Stomach smooth muscle (tissue), 2 donors: ENCODE data around the gene RANBP9.

ENCODE experiments used
- H3K27ac ChIP-seq: one replicate; pipeline ENCODE4 v1.7.0; 2013; ENCODE audit warnings: mild to moderate bottlenecking, low read length, inconsistent platforms
- H3K27me3 ChIP-seq, 2 donors: one replicate each; pipeline ENCODE4 v1.7.0; 2013; ENCODE audit warnings: low read length in 2 of 2; ENCODE audit not compliant: insufficient read depth in 2 of 2, control insufficient read depth in 1 of 2
- H3K36me3 ChIP-seq, 2 donors: one replicate each; pipeline ENCODE4 v1.7.0; 2013; ENCODE audit warnings: low read length in 2 of 2; ENCODE audit not compliant: control insufficient read depth in 2 of 2, insufficient read depth in 2 of 2
- H3K4me1 ChIP-seq: one replicate; pipeline ENCODE4 v1.7.0; 2013; ENCODE audit warnings: low read length; ENCODE audit not compliant: control insufficient read depth, insufficient read depth
- H3K4me3 ChIP-seq, 2 donors: one replicate each; pipeline ENCODE4 v1.7.0; 2013; ENCODE audit warnings: low read length in 2 of 2
- H3K9ac ChIP-seq, 2 donors: one replicate each; pipeline ENCODE4 v1.7.0; 2013; ENCODE audit warnings: low read length in 2 of 2, mild to moderate bottlenecking in 1 of 2
- H3K9me3 ChIP-seq, 2 donors: one replicate each; pipeline ENCODE4 v1.7.0; 2013; ENCODE audit warnings: low read length in 2 of 2; ENCODE audit not compliant: control insufficient read depth in 2 of 2
- donor health status: healthy.
- donor health status: Pancreatic carcinoma.

RANBP9 gene

DNA sequence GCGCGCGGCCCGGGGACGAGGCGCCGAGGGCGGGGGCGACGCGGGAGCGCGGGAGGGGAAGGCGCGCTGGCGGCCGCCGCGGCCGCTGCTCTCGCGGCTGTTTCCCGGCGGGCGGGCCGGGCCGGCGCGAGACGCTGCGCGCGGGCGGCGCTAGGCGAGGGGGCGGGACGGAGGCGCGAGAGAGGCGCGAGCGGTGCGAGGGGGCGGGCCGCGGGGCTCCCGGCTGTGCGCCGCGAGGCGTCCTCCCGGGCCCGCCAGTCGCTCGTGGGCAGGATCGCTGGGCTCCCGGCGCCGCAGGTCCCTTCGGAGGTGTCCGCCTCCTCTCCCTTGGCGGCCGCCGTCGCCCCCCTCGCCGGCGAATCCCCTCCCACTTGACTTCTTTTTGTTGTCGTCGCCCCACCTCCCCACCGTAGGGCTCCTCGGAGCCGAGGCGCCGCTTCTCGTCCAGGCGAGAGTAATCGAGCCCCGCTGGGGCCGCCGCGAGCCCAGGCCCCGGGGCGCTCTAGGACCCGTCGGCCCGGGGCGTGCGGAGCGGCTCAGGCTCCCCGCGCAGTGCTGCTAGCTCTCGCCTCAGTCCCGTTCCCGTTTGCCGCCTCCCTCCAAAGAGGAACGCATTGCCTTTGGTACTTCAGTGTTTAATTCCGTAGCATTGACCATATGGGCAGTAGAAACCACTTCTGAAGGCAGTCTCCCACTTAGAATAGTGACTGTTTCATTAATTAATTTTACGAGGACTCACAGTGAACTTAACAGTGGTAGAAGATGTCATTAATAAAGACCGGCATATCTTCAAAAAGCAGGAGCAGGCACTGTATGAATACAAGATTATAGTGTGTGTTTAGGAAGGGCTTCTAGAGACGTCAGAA is at the start of gene RANBP9:
RANBP9 (minus strand) TSS at position 103 of the 866 bp plus-strand sequence. CDS start 330 bp downstream, outside the sequence.
- Histone ChIP-seq H3K4me3 (peak within 1 kb of the TSS; percentile 86 to 96), H3K36me3 (no peaks in the 10 kb centered on the region), H3K9me3 (no peaks in the 10 kb centered on the region), H3K4me1 (peaks cover 14% of the 10 kb centered on the region), H3K27me3 (no peaks in the 10 kb centered on the region), H3K9ac (peak within 1 kb of the TSS; percentile 88 to 93), H3K27ac (peak within 1 kb of the TSS; percentile 91)

DNA sequence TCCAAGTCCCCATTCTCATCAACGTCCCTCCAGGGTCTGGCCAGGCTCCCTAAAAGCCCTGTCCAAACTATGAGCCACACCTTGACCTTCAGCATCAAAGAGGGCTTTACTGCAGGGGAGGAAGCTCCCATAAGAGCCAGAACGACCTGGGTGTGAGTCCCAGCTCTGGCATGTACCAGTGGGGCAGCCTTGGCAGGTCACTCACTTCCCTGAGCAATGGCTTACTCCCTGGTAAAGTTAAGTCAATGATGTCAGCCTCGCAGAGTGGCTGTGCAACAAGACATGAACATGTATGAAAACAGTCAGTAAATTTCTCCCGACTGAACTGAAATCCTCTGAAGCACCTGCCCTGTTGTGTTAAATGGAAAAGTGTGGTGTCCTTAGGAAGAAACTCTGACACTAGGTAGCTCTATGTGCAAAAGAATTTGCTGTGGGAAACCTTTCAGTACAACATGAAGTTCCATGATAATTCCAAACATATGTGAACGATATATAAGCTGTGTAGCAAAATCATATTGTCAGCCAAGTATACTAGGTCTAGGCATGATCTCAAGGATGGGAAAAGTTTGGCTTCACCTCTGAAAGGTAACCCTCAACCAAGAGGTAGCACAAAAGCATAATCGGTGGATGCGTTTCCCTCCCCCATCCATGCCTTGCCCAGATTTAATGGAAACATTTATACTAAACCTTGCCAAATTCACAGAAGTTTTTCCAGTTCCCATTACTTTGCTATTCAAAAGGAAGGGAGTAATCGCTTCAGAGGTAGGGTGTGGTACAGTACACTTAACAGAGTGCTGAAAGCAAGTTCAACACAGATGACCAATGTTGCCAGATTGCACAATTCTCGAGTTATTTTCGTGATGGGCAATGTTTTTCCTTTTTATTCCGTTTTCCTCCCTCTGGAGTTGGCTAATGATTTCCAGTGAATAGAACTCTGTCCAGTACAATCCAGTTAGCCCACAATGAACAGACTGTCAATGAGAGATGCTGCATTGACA is 49.0 kb upstream of the RANBP9 start:
- H3K9me3 ChIP-seq: no peaks in the 10 kb centered on the region
- peak overlapping the region in 1 of 2 donors; percentile 29 for H3K4me3 ChIP-seq
- H3K27me3 ChIP-seq: no peaks in the 10 kb centered on the region
- H3K4me1 ChIP-seq: peaks cover 31% of the 10 kb centered on the region
- H3K36me3 ChIP-seq: no peaks in the 10 kb centered on the region
- H3K27ac ChIP-seq: peak overlapping the region; percentile 12
- no peak overlapping the region for H3K9ac ChIP-seq

DNA sequence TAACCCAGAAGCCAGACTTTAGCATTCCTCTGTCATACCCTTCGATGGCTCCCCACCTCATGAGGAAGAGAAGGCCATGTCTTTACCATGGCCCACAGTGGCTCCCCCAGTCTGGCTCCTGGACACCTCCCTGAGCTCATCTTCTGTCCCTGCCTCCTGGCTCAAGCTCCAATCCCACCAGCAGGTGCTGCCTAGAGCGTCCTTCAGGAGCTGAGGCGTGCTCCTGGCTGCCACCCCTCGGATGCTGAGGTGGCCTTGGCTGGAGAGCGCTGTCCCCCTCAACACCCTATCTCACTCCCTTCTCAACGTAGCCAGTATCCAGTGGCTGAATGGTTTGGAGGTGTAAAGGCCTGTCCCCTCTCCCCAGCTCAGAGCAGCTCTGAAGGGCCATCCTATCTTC is 47.4 kb upstream of the RANBP9 start:
- Histone ChIP-seq H3K36me3 (no peaks in the 10 kb centered on the region), H3K4me3 (no peak overlapping the region), H3K9me3 (no peaks in the 10 kb centered on the region), H3K27ac (no peak overlapping the region), H3K9ac (no peak overlapping the region), H3K4me1 (peaks cover 34% of the 10 kb centered on the region), H3K27me3 (no peaks in the 10 kb centered on the region)

DNA sequence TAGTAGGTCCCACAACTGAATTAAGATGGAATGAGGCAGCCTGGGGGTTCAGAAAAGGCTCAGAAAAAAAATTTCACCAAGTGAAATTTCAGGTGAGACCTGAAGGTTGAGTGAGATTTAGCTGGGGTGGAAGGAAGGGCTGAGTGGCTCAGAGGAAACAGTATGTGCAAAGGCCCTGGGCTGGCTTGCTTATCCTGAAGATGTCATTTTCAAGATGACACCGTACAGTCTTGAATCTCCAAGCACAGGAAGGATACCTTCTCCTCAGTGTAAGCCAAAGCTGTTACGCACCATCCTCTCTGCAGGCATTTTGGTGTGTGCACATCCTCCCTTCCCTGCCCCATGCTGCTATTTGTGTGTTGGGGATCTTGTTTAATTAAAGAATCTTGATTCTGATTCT is 43.0 kb upstream of the RANBP9 start:
- Histone ChIP-seq H3K9ac (no peak overlapping the region), H3K27me3 (no peaks in the 10 kb centered on the region), H3K27ac (peak overlapping the region; percentile 11), H3K9me3 (no peaks in the 10 kb centered on the region), H3K4me3 (no peak overlapping the region), H3K36me3 (no peaks in the 10 kb centered on the region), H3K4me1 (peaks cover 3% of the 10 kb centered on the region)

DNA sequence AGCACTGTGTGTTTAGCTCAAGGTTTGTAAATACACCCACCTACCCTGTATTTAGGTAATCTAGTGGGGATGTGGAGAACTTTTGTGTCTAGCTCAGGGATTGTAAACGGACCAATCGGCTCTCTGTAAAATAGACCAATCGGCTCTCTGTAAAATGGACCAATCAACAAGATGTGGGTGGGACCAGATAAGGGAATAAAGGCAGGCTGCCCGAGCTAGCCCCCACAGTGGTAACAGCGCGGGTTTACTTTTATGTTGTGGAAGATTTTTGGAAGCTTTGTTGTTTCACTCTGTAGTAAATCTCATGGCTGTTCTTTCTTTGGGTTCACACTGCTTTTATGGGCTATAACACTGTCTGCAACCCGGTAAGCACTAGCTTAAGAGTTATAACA is 32.1 kb upstream of the RANBP9 start:
- Histone ChIP-seq H3K4me1 (no peaks in the 10 kb centered on the region), H3K9ac (no peak overlapping the region), H3K9me3 (peaks cover 0 to 4% of the 10 kb centered on the region in 2 donors), H3K4me3 (peak overlapping the region in 1 of 2 donors; percentile 55), H3K27ac (no peak overlapping the region), H3K27me3 (no peaks in the 10 kb centered on the region), H3K36me3 (no peaks in the 10 kb centered on the region)

DNA sequence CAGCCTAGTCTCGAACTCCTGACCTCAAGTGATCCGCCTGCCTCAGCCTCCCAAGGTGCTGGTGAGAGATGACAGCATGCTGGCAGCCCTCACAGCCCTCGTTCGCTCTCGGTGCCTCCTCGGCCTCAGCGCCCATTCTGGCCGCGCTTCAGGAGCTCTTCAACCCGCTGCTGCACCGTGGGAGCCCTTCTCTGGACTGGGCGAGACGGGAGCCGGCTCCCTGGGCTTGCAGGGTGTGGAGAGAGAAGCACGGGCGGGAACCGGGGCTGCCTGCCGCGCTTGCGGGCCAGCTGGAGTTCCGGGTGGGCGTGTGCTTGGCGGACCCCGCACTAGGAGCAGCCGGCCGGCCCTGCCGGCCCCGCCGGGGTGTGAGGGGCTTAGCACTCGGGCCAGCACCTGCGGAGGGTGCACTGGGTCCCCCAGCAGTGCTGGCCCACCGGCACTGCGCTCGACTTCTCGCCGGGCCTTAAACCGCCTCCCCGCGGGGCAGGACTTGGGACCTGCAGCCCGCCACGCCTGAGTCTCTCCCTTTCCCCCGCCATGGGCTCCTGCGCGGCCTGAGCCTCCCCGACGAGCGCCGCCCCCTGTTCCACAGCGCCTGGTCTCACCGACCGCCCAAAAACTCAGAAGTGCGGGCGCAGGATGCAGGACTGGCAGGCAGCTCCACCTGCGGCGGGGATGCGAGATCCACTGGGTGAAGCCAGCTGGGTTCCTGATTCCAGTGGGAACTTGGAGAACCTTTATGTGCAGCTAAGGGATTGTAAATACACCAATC is 31.5 kb upstream of the RANBP9 start:
- Histone ChIP-seq H3K9ac (no peak overlapping the region), H3K36me3 (no peaks in the 10 kb centered on the region), H3K4me3 (peak overlapping the region in 1 of 2 donors; percentile 55), H3K9me3 (peaks cover 0 to 4% of the 10 kb centered on the region in 2 donors), H3K4me1 (no peaks in the 10 kb centered on the region), H3K27ac (no peak overlapping the region), H3K27me3 (no peaks in the 10 kb centered on the region)

DNA sequence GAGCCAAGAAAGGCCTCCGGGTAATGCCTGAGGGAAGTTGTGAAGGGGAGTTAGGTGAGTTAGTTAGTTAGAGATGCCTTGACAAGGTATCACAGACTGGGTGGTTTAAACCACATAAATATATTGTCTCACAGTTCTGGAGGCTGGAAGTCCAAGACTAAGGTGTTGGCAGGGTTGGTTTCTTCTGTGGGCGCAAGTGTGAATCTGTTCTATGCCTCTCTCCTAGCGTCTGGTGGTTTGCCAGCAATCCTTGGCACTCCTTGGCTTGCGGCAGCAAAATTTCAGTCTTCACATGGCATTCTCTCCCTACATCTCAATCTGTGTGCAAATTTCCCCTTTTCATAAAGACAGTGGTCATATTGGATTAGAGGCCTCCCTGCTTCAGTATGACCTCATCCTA is 29.7 kb upstream of the RANBP9 start:
- no peaks in the 10 kb centered on the region for H3K36me3 ChIP-seq
- peaks cover 0 to 4% of the 10 kb centered on the region in 2 donors for H3K9me3 ChIP-seq
- H3K9ac ChIP-seq: no peak overlapping the region
- H3K27ac ChIP-seq: no peak overlapping the region
- no peaks in the 10 kb centered on the region for H3K4me1 ChIP-seq
- H3K4me3 ChIP-seq: no peak overlapping the region
- H3K27me3 ChIP-seq: no peaks in the 10 kb centered on the region

DNA sequence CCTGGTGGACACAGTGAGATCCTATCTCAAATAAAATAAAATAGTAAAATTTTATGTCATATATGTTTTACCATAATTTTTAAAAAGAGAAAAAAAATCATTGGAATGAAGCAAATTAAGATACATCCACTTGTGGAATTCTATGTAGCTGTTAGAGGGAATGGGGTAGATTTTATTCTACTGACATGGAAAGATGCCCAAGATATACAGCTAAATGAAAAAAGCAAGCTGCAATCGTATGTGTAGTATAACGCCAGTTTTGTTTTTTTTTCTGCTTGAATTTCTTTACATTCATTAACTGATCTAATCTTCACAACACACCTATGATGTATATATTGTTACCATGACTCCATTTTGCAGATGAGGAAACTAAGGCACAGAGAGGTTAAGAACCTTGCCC is 23.4 kb upstream of the RANBP9 start:
- H3K9ac ChIP-seq: no peak overlapping the region
- no peak overlapping the region for H3K27ac ChIP-seq
- no peak overlapping the region for H3K4me3 ChIP-seq
- H3K4me1 ChIP-seq: peaks cover 11% of the 10 kb centered on the region
- H3K36me3 ChIP-seq: no peaks in the 10 kb centered on the region
- H3K9me3 ChIP-seq: no peaks in the 10 kb centered on the region
- no peaks in the 10 kb centered on the region for H3K27me3 ChIP-seq

DNA sequence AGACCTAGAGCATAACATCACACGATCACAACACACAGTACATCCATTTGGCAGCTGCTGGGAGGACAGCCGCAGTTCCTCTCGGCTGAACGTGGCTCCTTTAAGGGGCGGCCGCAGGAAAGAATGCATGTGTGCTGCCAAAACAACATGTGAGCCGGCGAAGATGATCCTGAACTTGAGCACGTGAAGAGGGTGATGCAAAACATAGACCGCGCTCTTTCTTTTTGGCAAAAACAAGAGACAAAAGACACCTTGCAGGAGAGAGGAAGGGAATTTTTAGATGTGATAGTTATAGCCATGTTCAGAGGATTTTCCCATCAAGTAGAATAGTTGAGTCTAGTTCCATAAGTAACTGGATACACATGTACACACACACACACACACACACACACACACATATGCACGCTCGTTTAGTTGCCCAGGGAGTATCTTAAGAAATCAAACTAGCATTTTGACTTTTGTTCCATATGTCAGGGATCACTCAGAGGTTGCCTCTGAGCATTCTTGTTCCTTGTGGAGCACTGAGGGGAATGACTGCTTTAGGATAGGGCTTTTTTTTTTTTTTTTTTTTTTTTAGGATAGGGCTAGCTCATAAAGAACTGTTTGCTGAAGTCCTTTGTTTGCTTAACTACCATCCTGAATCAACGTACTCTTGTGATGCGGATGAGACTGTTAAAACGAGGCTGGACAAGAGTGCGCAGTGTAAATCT is 21.7 kb upstream of the RANBP9 start:
- no peak overlapping the region for H3K27ac ChIP-seq
- peak overlapping the region; percentile 67 to 69 for H3K4me3 ChIP-seq
- no peaks in the 10 kb centered on the region for H3K36me3 ChIP-seq
- no peaks in the 10 kb centered on the region for H3K9me3 ChIP-seq
- peak overlapping the region; percentile 29 to 61 for H3K9ac ChIP-seq
- no peaks in the 10 kb centered on the region for H3K27me3 ChIP-seq
- peaks cover 11% of the 10 kb centered on the region for H3K4me1 ChIP-seq

DNA sequence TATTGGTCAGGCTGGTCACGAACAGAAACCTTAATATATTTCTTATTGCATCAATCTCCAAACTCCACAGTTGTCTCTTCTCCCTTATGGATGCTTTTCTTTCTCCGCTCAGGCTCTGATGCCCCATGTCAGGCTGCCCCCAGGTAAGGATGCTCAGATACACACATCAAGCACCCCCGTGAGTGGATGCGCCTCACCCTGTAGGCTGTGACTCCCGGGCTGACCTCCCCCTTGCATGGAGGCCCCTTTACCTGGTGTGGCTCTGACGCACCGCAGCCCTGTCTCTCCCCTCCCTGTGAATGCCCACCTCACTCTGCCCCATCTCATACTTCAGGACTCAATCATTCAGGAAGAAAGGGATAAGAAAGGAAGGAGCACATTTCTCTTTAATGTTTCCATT is 19.1 kb upstream of the RANBP9 start:
- no peaks in the 10 kb centered on the region for H3K9me3 ChIP-seq
- H3K9ac ChIP-seq: no peak overlapping the region
- H3K27ac ChIP-seq: no peak overlapping the region
- H3K4me3 ChIP-seq: no peak overlapping the region
- H3K36me3 ChIP-seq: no peaks in the 10 kb centered on the region
- no peaks in the 10 kb centered on the region for H3K27me3 ChIP-seq
- peaks cover 11% of the 10 kb centered on the region for H3K4me1 ChIP-seq
